ENCODE data around the gene NAXD. TPM values are rescaled to one million over a fixed set of nuclear protein-coding genes. Genes with fewer than 3 reads are reported as not detected.

The NAXD gene
- total RNA-seq, 3 donors from 2014 or later, result 23.4 to 34.8 (median 32.1) TPM

GRCh38 chr13:110583178-110583865 lies 32.0 kb upstream of the NAXD start:
- Histone ChIP-seq H3K36me3 (no peaks in the 10 kb centered on the region), H3K9me3 (no peaks in the 10 kb centered on the region), H3K27me3 (no peaks in the 10 kb centered on the region), H3K27ac (no peak overlapping the region), H3K4me3 (no peak overlapping the region), H3K4me1 (no peaks in the 10 kb centered on the region)
- intact Hi-C loops (cut with DNase I; ENCODE audit: low total_unique reads), result loop anchor here (5.0 kb wide), 1 partner anchor 429 kb away; no protein-coding TSS in a partner anchor
- no peak for TF ChIP-seq CTCF (IDR thresholded peaks at IDR 0.05)
- no peak for DNase-seq (ENCODE audit: low spot score in 2 of 2)

GRCh38 chr13:110589793-110590390 lies 25.5 kb upstream of the NAXD start:
- intact Hi-C loops (cut with DNase I; ENCODE audit: low total_unique reads), result no loop called here
- Histone ChIP-seq H3K9me3 (no peaks in the 10 kb centered on the region), H3K27ac (peak overlapping the region in 1 of 2 donors; percentile 22), H3K36me3 (no peaks in the 10 kb centered on the region), H3K4me3 (no peak overlapping the region), H3K4me1 (no peaks in the 10 kb centered on the region), H3K27me3 (no peaks in the 10 kb centered on the region)
- TF ChIP-seq CTCF (IDR thresholded peaks at IDR 0.05) (no peak), POLR2AphosphoS5 (IDR thresholded peaks at IDR 0.05) (no peak), POLR2A (IDR thresholded peaks at IDR 0.05) (no peak)
- DNase-seq (ENCODE audit: low spot score in 2 of 2), result no peak

- Histone ChIP-seq H3K36me3 (no peaks in the 10 kb centered on the region), H3K4me3 (no peak overlapping the region), H3K9me3 (no peaks in the 10 kb centered on the region), H3K27ac (peak overlapping the region in 1 of 2 donors; percentile 22), H3K4me1 (no peaks in the 10 kb centered on the region), H3K27me3 (no peaks in the 10 kb centered on the region)
- intact Hi-C loops (cut with DNase I; ENCODE audit: low total_unique reads), result no loop called here
- no peak for TF ChIP-seq CTCF (IDR thresholded peaks at IDR 0.05)
- TF ChIP-seq POLR2A (IDR thresholded peaks at IDR 0.05), result no peak
- peak in 1 of 3 donors; percentile 20 for TF ChIP-seq POLR2AphosphoS5 (IDR thresholded peaks at IDR 0.05)
- DNase-seq (ENCODE audit: low spot score in 2 of 2), result peak; percentile 65 to 93
Measured at GRCh38 chr13:110590577-110590976, 24.8 kb upstream of the NAXD start.

DNA sequence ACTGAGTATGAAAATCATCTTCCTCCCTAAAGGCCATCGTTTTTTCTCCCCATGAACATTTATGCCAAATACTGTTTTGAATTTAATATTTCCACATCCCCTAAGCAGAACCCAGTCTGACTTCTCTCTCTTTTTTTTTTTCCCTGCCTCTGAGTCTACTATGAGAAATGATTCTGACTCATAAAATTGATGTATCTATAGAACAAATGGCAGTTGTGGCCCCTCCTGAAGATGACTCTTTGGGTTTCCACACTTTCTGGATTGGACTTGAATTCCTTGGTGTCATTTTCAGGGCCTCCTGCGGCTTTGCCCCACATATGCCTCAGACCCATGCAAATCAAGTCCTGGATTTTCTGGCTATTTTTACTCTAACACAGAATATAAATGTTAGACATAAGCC lies 22.7 kb upstream of the NAXD start:
- intact Hi-C loops (cut with DNase I; ENCODE audit: low total_unique reads), result no loop called here
- no peaks in the 10 kb centered on the region for H3K9me3 ChIP-seq

More for the DNA sequence above, 22.7 kb upstream of the NAXD start:
- Histone ChIP-seq H3K4me3 (no peak overlapping the region), H3K27me3 (no peaks in the 10 kb centered on the region), H3K27ac (no peak overlapping the region), H3K4me1 (no peaks in the 10 kb centered on the region), H3K36me3 (no peaks in the 10 kb centered on the region)
- no peak for DNase-seq (ENCODE audit: low spot score in 2 of 2)
- no peak for TF ChIP-seq CTCF (IDR thresholded peaks at IDR 0.05)
- no peak for TF ChIP-seq POLR2AphosphoS5 (IDR thresholded peaks at IDR 0.05)
- TF ChIP-seq POLR2A (IDR thresholded peaks at IDR 0.05), result no peak
